Stimulated activated CD4-positive, alpha-beta T cell treated with anti-CD3 and anti-CD28 coated beads, Interleukin-1b, Interleukin-23, amount 100 ng/mL, for 4 hours (primary cell): ENCODE results near the gene ADCY2.
"Not testable (repeated sequence)": the region's sequence is repeated elsewhere in the genome, so short reads cannot be mapped to it uniquely, and the experiment has no call there.

Experiments used
- DNase-seq, 2 donors: peaks; one replicate each; pipeline ENCODE4 v3.0.0-alpha.2; 2020; ENCODE audit warnings: low read depth in 2 of 2

The ADCY2 gene

DNA sequence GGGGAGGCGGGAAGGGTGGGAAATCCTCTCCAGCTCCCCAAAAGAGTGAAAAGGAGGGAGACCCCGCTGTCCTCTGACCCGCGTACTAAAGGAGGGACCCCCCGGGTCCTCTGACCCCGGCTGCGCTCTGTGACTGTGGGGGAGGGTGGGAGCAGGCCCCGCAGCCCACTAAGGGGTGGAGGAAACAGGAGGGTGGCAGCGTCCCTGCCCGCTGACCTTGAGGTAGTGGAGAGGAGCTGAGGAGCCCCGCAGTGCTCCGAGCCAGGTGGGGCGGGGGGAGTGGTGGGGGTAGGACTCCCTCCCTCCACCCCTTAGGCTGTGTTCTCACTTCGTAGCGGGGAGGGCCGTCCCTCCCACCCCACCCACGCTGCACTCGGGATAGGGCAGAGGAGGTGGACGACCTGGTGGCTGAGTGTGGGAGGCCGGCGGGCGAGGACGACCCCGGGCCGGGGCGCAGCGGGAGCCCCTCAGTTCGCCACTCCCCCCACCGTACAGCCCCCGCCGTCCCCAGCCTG is 449 bp upstream of the ADCY2 start:
- DNase-seq = no peak

DNA sequence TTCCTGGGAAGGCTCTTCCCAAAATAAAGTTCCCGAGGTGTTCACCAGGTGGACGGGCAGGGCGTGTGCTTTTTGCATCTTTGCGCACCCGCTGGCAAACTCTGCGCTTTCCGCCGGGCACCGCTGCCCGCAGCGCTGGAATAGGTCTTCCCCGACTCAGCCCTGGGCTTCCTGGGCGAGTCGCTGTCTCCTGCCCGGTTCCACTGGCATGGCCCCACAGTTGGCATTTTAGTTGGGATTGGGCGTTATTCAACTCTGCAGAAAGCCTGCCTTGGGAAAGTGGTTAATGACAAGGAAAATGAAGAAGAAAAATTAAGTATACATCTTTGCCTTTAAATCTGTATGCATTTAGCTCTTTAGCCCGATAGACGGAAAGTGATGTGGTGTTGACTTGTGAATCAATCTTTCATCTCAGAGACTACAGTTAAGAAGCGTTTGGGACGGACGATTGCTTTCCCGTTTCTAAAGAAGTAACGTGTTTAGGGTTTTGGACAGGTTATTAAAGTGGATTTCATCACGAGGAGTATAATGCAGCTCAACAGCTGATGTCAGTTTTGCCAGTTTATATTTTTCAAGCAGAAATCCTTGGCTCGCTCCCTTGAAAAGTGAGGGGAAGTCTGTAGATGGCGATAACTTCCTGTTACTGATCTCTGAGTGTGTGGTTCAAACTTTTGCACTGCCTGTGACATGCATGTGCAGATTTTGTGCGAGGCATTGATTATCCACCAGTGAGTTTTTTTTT is 946 bp downstream of the ADCY2 start:
- no peak for DNase-seq

DNA sequence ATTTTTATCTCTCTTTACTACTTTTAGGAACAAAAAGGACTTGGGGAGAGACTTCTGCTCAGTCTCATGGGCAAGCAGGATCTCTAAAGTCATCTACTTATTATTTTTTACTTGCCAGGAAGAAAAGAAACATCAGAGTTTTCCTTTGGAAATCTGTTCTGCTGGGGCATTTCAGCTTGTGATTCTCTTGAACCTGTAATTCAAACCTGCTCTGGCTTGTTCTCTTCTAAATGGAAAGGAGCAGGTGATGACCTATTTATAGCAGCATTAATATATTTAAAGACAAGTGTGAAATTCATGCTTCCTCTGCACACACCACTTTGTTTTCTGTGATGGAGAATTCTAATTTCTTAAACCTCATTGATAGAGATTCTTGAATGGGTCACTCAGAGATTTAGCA is 2.0 kb downstream of the ADCY2 start:
- no peak for DNase-seq

DNA sequence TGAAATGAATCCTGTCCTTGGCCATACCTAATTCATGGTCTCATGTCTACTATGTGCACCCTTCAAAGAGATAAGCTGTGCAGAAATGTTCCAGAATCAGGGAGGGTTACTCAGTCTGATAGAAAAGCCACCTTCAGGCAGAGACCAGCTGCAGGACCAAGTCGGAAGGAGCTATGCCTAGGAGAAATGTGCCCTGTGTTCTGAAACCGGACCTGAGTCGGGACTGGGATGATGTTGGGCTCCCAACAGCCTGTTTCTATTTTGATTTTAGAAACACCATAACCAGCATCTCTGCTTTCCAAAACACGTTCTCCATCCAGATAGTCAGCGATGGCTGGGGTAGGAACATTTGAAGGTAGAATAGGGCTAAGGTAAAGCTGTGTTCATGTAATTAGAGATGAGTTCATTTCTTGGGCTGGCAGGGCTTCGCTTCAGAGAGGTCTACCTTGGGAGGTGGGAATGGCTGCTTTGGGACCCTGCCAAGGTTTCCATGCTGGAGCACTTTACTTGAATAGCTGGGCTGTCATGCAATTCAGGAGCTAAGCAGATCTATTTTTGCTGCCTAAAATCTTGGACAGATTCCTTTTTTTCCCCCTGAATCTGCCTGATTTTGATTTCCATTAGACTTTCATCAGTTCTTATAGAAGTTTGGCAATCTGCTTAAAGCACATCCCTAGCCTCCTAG is 2.8 kb downstream of the ADCY2 start:
- DNase-seq = no peak

DNA sequence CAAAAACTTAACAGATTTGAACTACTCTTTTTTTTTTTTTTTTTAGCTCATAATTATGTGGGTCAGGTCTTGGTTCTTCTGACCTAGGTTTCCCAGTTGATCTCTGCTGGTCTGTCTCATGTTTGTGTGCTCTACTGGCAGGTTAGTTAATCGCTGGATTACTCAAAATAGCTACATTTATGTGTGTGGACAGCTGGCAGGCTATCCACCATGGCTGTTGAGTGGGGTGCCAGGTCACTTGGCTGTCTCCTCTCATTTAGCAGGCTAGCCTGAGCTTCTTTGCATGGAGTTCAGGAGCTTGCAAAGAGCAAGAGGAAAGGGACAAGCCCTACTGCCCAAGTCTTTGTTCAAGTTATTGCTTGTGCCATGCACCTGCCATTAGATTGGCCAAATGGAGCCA is 9.3 kb downstream of the ADCY2 start:
- no peak for DNase-seq

DNA sequence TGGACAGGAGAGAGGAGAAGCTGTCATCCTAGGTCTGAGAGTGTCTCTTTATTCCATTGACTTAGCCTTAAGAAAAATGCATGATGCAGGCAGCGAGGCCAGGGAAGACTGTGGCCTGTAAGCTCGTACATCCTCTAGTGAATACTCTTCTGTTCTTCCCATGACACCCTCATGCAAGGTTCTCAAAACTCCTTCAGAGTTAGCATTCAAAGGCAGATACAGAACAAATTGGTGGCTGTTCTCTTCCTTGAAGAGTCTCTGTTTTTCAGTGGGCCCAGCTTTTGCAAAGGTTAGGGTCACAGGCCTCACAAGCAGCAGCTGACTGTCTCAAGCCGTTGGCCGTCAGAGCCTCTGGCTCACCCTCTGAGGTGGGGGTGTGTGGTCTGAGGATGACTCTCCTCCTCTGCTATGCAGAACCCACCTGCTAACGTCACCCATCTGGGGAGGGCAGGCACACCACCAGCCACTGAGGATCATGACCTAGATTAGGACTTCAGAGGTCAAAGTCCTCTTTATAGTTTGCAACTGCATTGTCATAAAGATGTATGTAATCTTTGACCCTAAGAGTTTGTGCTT is 15.1 kb downstream of the ADCY2 start:
- DNase-seq = no peak

DNA sequence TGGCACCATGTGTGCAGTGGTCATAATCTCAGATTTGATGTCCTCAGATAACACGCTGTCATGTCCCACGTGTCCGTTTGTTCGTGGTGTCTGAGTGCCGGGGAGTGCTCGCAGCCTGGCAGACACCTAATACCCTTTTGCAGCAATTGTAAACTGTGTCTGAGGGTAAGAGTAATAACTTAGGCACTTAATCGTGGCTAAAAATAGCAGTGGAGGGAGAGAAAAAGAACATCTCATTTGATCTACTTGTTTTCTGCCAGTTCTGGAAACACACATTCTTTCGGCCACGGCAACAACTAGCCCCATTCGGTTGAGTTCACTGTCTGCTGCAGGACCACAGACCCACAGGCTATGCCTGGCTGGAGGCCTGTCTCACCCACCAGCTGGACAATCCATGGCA is 16.5 kb downstream of the ADCY2 start:
- no peak for DNase-seq

DNA sequence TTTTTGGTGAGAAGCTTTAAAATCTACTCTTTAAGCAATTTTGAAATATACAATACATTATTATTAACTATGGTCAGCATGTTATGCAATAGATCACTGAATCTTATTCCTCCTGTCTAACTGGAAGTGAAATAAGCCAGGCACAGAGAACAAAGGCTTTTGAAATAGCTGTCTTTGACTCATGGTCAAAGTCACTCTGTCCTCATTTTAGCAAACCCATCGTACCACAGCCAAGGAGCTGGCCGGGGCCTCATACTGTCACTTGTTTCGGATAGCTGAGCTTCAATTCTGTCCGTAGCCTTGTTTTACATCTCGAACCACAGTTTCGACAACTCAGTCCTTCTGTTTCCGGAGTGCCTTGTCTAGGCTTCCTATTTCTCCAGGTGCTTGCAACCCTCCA is 19.2 kb downstream of the ADCY2 start:
- DNase-seq = no peak

DNA sequence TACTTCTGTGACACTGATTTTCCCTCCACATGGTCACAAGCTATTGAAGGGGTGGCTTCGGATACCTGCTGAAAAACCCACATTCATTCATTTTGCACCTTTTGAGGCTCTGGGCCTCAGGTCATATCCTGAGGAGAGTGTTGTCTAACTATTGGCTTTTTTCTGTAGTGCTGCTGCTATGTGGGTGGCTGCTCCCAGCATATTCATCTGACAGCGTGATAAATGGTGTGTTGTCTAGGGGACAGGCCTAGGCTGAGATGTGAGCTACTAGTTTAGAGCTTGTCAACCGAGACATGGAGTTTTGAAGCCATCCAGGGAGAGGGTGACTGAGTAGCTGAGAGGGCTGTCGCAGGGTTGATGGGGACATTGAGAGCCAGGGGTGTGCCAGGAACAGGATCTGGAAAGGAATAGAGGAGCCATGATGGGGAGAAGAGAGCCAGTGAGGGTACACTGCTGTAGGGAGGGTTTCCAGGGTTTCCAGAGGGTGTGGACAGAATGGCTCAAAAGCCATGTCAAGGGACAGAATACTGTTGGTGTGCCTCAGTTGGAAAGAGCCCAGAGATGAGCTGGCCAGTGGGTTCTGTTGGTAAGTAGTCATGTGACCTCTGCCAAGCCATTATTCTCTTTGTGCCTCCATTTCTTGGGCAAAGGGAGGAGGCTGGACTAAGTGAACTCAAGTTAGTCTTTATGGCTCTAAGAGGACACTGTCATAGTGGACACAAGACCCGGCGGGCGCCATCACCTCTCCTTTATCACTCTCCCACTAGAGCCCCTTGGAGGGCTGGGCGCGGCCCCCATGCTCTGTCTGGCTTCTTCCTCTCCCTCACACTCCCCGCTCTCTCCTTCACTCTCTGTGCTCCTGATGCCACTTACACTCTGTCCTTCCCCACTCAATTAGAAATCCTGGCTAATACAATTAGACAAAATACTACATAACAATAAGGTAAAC is 19.9 kb downstream of the ADCY2 start:
- DNase-seq = no peak

DNA sequence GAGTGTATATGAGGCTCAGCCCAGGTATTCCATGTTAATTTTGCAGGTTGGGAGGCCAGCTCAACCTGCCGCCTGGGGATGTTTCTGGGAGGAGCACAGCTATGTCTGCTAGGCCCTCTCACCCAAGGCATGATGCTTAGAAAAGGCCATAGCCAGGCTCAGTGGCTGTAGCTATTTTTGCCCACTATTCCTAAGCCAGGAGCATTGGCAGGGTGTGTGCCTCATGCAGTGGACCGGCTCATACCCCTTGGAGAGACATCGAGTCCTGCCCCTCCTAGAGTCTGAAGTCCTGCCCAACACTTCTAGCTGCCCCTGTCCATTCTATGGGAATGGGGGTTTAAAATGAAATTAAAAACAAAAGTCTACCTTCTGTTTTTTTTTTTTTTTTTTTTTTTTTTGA is 22.3 kb downstream of the ADCY2 start:
- DNase-seq = no peak

DNA sequence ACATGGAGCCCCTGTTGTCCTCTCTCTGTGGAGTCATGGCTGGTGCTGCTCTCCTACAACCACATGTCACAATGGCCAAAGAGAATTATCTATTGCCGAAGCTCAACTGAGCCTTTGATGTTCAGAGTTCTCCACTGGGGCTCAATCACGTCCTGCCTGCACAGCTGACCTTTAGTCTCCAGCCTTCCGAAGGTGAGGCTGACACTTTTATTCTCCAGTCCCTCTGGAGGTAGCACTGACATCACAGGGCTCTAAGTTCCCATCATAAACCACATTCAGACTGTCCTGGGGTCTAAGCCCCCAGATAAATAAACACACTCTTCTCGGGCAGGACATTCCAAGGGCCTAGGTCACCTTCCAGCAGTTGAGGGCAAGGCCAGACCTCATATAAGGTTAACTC is 23.4 kb downstream of the ADCY2 start:
- DNase-seq = no peak

DNA sequence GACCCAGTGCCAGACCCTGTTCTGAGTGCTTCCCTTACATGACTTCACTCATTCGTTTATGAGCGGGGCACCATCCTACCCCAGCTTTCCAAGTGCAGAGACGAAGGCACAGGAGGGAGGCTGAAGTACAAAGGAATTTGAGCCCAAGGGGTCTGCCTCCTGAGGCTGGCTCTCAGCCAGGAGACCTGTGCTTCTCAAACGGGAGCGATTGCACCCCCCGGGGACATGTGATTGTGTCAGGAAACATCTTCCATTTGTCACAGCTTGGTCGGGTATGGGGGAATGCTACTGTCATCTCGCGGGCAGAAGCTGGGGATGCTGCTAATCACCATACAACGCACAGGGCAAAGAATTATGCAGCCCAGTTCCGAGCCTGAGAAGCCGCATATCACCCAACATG is 23.9 kb downstream of the ADCY2 start:
- DNase-seq = no peak

DNA sequence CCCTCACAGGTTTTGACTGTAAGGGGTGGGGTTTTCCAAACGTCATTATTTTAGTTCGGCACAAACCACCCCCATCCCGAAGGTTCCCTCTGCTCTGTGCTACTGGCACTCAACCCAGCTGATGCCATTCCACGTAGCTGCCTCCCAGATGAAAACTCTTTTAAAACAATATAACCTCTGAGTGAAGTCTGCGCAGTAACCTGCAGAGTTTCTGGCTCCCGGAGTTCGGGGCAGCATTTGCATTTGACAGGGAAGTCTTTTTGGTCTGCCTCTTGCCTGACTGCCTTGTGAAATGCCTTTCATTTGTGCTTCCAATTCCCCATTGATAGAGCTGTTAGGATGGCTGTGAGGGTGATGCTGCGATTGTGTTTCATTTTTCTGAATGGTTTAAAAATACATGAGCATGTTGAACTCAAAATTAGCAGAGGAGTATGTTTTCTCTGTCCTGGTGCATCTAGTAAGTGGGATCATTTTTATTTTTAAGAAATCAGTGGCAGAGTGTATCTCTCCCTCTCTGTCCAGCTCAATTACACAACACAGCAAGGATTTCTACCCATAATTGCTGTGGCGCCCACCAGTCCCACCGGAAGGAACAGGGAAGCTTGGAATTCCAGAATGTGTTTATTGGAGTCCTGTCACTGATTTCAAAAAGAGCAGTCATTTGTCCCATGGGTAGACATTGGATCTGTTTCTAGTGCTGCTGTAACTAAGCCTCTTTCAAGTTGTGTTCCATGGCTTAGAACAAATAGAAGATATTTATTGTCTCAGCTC is 24.8 kb downstream of the ADCY2 start:
- no peak for DNase-seq

DNA sequence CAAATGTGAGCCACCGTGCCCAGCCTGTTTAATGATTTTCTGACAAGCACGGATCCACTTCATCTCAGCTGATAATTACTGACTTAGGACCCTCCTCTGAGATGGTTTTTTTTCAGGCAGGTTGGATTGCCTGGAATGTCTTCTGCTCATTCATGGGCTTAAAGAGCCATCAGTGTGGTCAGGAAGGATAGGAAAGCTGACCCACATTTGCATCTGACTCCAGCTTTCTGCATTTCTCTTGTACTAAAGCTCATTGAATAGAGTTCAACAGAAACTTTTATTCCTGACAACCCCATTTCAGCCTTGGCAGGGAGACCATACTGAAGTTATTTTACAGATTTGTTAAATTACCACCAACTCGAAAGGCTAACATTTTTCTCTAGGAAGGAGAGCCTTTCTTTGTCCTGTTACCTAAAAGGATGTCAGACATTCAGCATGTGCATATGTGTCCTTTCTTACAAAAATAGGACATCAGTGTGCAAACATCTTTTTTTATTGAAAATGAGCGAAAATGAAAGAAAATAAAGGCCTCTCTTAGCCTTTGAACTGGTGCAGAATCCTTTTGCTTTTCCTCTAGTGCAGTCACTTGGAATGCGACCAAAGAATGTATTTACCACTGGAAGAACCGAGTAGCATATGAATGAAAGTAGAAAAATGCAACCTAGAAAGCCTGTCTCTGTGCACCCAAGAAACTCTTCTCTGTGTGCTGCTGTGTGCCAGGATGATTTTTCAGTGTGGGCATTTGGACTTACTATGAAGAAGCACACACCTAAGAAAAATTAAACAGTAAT is 26.6 kb downstream of the ADCY2 start:
- no peak for DNase-seq

DNA sequence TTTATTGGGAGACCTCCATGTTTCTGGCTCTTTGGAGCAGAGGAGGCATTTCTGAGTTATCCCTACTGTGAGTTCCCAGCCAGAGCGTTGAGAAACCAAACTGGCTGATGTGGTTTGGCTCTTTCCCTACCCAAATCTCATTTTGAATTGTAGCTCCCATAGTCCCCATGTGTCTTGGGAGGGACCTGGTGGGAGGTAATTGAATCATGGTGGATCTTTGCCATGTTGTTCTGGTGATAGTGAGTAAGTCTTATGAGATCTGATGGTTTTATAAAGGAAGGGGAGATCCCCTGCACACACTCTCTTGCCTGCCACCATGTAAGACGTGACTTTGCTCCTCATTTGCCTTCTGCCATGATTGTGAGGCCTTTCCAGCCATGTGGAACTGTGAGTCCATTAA is 27.3 kb downstream of the ADCY2 start:
- DNase-seq = not testable (repeated sequence)

DNA sequence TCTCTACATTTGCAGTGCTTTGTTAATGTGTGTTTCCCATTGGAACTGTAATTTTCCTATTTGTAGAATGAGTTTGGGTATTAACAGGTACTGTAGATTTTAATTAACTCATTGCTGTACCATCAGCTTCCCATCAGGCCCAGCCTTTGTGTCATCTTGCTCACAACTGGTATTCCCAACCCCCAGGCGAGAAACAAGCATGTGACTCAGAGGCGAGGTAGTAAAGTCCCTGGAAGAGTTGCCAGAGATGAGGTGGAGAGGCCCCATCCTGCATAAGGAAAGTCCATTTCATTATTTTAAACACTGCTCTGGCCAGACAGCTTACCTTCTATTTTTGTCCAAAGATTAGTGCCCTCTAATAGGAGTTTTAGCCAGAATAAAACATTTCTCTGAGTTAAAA is 29.9 kb downstream of the ADCY2 start:
- no peak for DNase-seq

DNA sequence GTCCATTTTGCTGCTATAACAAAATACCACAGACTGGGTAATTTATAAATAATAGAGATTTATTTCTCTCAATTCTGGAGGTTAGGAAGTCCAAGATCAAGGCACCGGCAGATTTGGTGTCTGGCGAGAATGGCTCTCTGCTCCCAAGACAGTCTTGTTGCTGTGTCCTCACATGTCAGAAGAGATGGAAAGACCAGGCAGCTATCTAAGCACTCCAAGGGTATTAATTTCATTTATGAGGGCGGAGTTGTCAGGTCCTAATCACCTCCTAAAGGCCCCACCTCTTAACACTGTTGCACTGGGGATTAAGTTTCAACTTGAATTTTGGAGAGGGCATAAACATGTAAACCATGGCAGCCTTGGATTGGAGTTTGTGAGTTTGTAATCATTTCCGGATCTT is 30.3 kb downstream of the ADCY2 start:
- no peak for DNase-seq

DNA sequence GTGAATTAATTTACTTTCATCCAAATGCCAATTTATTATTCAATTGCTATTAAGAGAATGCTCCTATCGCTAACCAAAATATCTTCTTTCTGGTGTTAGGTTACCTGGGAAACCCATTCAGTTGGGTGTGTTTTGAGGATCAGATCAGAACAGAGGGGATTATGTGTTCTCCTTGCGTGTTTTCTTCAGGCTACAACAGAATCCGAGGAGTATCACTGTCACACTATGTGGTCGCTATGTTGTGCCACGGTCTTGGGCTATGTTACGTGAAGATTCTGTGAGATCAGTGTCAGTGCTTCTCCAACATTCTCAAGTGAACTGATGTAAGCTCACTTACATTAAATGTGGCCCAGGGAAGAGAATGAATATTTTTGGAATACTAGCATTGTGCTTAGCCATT is 39.0 kb downstream of the ADCY2 start:
- no peak for DNase-seq

DNA sequence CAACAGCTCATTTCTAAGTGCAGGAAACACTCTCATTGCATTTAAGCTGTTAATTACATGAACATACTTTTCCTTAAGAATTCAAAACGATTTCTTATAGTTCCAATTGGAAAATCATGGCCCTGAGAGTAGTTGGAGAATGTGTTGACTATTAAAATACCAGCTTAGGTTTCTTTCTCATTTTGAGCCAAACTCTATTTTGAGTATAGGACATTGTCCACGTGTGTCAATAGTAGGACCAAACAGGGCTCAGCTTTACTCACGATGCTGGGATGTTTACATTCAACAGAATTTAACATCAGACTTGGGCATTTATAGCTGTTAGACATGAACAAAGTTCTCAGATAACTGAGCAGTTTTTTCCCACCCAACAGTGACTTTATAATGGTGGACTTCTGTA is 39.6 kb downstream of the ADCY2 start:
- no peak for DNase-seq

DNA sequence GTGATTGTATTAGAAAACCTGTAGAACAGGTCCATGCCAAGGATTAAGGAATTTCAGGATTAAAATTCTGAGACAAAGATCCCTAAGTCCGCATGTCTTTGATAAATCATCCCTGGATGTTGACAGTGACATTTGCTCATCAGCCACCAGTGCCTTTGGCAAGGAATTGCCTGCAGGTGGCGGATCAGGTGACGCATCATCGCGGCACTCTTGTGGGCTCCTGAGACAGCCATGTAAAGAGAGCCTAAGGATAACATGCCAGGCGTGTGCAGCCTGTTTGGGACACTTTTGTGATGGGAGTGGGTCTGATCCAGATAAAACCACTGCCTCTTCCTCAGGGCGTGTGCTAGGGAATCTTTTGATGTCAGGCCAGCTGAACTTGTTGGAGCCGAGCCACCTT is 40.6 kb downstream of the ADCY2 start:
- no peak for DNase-seq
